Testis (tissue), 3 donors: ENCODE data around the gene RNF217. TPM values are rescaled to one million over a fixed set of nuclear protein-coding genes. Genes with fewer than 3 reads are reported as not detected.
"Not testable (repeated sequence)": the region's sequence is repeated elsewhere in the genome, so short reads cannot be mapped to it uniquely, and the experiment has no call there.

Source experiments
- DNase-seq: peaks from one replicate; pipeline ENCODE4 v3.0.0-alpha.2; 2019
- H3K27ac ChIP-seq, 2 donors: fragments of 200-600 bp; sonication (generic); one replicate each; pipeline ENCODE4 v1.5.1; 2019
- H3K27me3 ChIP-seq: fragments of 200-600 bp; sonication (generic); one replicate; pipeline ENCODE4 v1.5.1; 2019
- H3K36me3 ChIP-seq: fragments of 200-600 bp; sonication (generic); one replicate; pipeline ENCODE4 v1.5.1; 2017; ENCODE audit warnings: low read depth; ENCODE audit errors: missing control alignments
- H3K4me1 ChIP-seq: fragments of 200-600 bp; sonication (generic); one replicate; pipeline ENCODE4 v1.5.1; 2019
- H3K4me3 ChIP-seq, 2 donors: fragments of 200-600 bp; sonication (generic); one replicate each; pipeline ENCODE4 v1.5.1; 2017 to 2019
- H3K9me3 ChIP-seq: fragments of 200-600 bp; sonication (generic); one replicate; pipeline ENCODE4 v1.5.1; 2017
- CTCF ChIP-seq, 3 experiments: fragments of 450-650 bp in 2 of 3; fragments of 200-600 bp in 1 of 3; sonication (generic) in 1 of 3; IDR thresholded peaks; one replicate each; pipeline ENCODE4 v1.5.1; 2016 to 2019; ENCODE audit warnings: antibody characterized with exemption in 3 of 3, mild to moderate bottlenecking in 2 of 3, moderate library complexity in 1 of 3
- POLR2A ChIP-seq: fragments of 450-650 bp; IDR thresholded peaks from one replicate; pipeline ENCODE4 v1.6.1; 2017; ENCODE audit warnings: antibody characterized with exemption, mild to moderate bottlenecking, moderate library complexity
- WGBS, 2 donors: methylation state at CpG; one replicate each; pipeline ENCODE4 v1.1.5; 2018; 5-methylcytosine and 5-hydroxymethylcytosine counted together
- intact Hi-C: fragments of 100-400 bp; cut with DNase I; formaldehyde crosslinking; loops from one replicate; pipeline ENCODE4 v1.15.1; 2023; ENCODE audit warnings: low total_unique reads
- polyA plus RNA-seq: library from polyadenylated mRNA; stranded (reverse); fragments of 350-450 nt; fragmentation: Illumina TruSeq; extraction: RNeasy Lipid Tissue Mini Kit (QIAGEN cat#74804); gene quantifications from one replicate; pipeline ENCODE4 v1.2.3, GENCODE V29; 2014; ENCODE audit warnings: low read depth, low replicate concordance; ENCODE audit not compliant: insufficient read depth
- total RNA-seq, 2 donors: library from RNA; depleted of rRNA; stranded (reverse); fragments of >200 nt; gene quantifications; one replicate each; pipeline ENCODE4 v1.2.3, GENCODE V29; 2016

RNF217 gene
- total and polyA plus RNA-seq, 3 donors from 2014 or later = 25.1 to 48.0 (median 33.3) TPM

- Histone ChIP-seq H3K27me3 (no peaks in the 10 kb centered on the region), H3K27ac (no peak overlapping the region), H3K9me3 (no peaks in the 10 kb centered on the region), H3K36me3 (no peaks in the 10 kb centered on the region), H3K4me3 (no peak overlapping the region), H3K4me1 (peaks cover 10% of the 10 kb centered on the region)
- no peak for DNase-seq
- intact Hi-C loops = no loop called here
- 61 to 100% methylated on average over 3 of the region's 3 CpGs for WGBS, 2 donors
- no peak for TF ChIP-seq CTCF (IDR thresholded peaks at IDR 0.05)
- no peak for TF ChIP-seq POLR2A
Measured at GRCh38 chr6:125027287-125027686, 65.0 kb downstream of the RNF217 start.

GRCh38 chr6:125030969-125031368 is 68.7 kb downstream of the RNF217 start:
- 62 to 69% methylated on average over 2 to 6 of the region's 6 CpGs for WGBS, 2 donors
- Histone ChIP-seq H3K27ac (no peak overlapping the region), H3K4me1 (peaks cover 4% of the 10 kb centered on the region), H3K36me3 (no peaks in the 10 kb centered on the region), H3K27me3 (no peaks in the 10 kb centered on the region), H3K4me3 (no peak overlapping the region), H3K9me3 (no peaks in the 10 kb centered on the region)
- TF ChIP-seq POLR2A (no peak), CTCF (IDR thresholded peaks at IDR 0.05) (no peak)
- DNase-seq = no peak
- intact Hi-C loops = no loop called here

- Histone ChIP-seq H3K27me3 (no peaks in the 10 kb centered on the region), H3K4me1 (peaks cover under 1% of the 10 kb centered on the region), H3K27ac (no peak overlapping the region), H3K36me3 (no peaks in the 10 kb centered on the region), H3K9me3 (no peaks in the 10 kb centered on the region), H3K4me3 (no peak overlapping the region)
- TF ChIP-seq POLR2A (no peak), CTCF (IDR thresholded peaks at IDR 0.05) (no peak)
- intact Hi-C loops = no loop called here
- 98 to 100% methylated on average over 1 of the region's 1 CpG for WGBS, 2 donors
- no peak for DNase-seq
Measured at GRCh38 chr6:125031385-125031784, 69.1 kb downstream of the RNF217 start.

- H3K27ac ChIP-seq, H3K4me3 ChIP-seq, H3K36me3 ChIP-seq, H3K9me3 ChIP-seq, H3K27me3 ChIP-seq, H3K4me1 ChIP-seq, intact Hi-C loops, DNase-seq: not testable (repeated sequence)
Measured at GRCh38 chr6:125034929-125035328, 72.7 kb downstream of the RNF217 start.

GRCh38 chr6:125036486-125036885 is 74.2 kb downstream of the RNF217 start:
- H3K27ac ChIP-seq, H3K27me3 ChIP-seq, H3K4me1 ChIP-seq, H3K9me3 ChIP-seq, H3K4me3 ChIP-seq, DNase-seq, intact Hi-C loops, H3K36me3 ChIP-seq: not testable (repeated sequence)
- WGBS, 2 donors = 89 to 94% methylated on average over 4 of the region's 4 CpGs

GRCh38 chr6:125037827-125038226 is 75.6 kb downstream of the RNF217 start:
- intact Hi-C loops = no loop called here
- TF ChIP-seq CTCF (IDR thresholded peaks at IDR 0.05) (no peak), POLR2A (no peak)
- 73 to 81% methylated on average over 2 of the region's 2 CpGs for WGBS, 2 donors
- DNase-seq = no peak
- no peaks in the 10 kb centered on the region for H3K27me3 ChIP-seq
- H3K4me3 ChIP-seq = no peak overlapping the region
- no peak overlapping the region for H3K27ac ChIP-seq
- no peaks in the 10 kb centered on the region for H3K4me1 ChIP-seq
- H3K36me3 ChIP-seq = no peaks in the 10 kb centered on the region
- H3K9me3 ChIP-seq = no peaks in the 10 kb centered on the region
